ENCODE results near the gene HMX2. TPM values are rescaled to one million over a fixed set of nuclear protein-coding genes. Genes with fewer than 3 reads are reported as not detected.

The HMX2 gene
- total RNA-seq, 2 donors from 2014 or later: not detected

DNA sequence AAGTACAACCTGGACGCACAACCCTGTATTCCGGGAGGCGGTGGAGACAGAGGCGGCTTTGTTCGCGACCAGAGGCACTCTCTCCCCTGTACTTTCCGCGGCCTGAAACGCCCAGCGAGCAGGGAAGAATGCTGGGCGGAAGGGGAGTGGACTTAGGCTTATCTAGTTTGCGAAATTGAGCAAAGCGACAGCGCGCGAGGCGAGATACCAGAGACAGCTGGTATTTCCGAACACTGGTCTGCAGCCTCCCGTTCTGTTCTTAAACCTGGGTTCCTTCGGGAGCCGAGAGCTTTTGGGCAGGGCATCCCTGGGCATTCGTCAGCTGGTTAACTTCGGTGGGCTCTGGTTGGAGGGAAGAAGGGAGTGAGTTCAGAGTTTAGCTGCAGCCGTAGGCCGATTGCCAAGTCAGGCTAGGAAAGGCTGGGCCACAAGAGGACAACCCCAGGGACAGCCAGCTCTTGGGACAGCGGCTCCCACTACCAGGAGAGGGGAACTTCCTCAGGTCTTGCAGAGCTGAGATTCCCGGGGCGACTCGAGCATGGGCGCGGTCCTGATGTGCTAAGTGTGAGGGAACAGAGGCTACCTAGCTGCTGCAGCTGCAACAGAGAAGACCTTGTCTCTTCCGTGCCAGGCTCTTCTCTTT, 8.3 kb upstream of the HMX2 start:
- no peak overlapping the region for H3K9ac ChIP-seq (ENCODE audit: extremely low read depth, low read length, poor library complexity, severe bottlenecking)
- Mint-ChIP-seq H3K9me3 (no peaks in the 10 kb centered on the region), H3K4me3 (peak overlapping the region; percentile 43), H3K4me1 (peaks cover 16% of the 10 kb centered on the region), H3K36me3 (ENCODE audit: low read depth) (no peaks in the 10 kb centered on the region), H3K27ac (no peak overlapping the region), H3K27me3 (ENCODE audit: insufficient read depth) (peaks cover 97% of the 10 kb centered on the region)
- no peaks in the 10 kb centered on the region for H3K9me3 ChIP-seq (ENCODE audit: control insufficient read depth, low read length)
- TF ChIP-seq, protein P1, sequence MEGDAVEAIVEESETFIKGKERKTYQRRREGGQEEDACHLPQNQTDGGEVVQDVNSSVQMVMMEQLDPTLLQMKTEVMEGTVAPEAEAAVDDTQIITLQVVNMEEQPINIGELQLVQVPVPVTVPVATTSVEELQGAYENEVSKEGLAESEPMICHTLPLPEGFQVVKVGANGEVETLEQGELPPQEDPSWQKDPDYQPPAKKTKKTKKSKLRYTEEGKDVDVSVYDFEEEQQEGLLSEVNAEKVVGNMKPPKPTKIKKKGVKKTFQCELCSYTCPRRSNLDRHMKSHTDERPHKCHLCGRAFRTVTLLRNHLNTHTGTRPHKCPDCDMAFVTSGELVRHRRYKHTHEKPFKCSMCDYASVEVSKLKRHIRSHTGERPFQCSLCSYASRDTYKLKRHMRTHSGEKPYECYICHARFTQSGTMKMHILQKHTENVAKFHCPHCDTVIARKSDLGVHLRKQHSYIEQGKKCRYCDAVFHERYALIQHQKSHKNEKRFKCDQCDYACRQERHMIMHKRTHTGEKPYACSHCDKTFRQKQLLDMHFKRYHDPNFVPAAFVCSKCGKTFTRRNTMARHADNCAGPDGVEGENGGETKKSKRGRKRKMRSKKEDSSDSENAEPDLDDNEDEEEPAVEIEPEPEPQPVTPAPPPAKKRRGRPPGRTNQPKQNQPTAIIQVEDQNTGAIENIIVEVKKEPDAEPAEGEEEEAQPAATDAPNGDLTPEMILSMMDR (conservative IDR thresholded peaks at IDR 0.05): no peak
- H3K4me3 ChIP-seq (ENCODE audit: low read length): peak overlapping the region; percentile 41
- no peak overlapping the region for H3K27ac ChIP-seq (ENCODE audit: low read depth, low read length)
- H3K4me1 ChIP-seq (ENCODE audit: control insufficient read depth, insufficient read depth, low read length): peaks cover 16% of the 10 kb centered on the region
- peak; percentile 82 for DNase-seq
- WGBS, 2 experiments (ENCODE audit: insufficient coverage in 1 of 2, insufficient read length in 1 of 2): 0 to 1% methylated on average over 14 to 32 of the region's 32 CpGs
- H3K27me3 ChIP-seq (ENCODE audit: control insufficient read depth, insufficient read depth, low read length, poor library complexity, severe bottlenecking): peaks cover 100% of the 10 kb centered on the region
- H3K36me3 ChIP-seq (ENCODE audit: control insufficient read depth, insufficient read depth, low read length): no peaks in the 10 kb centered on the region

- no peak overlapping the region for H3K9ac ChIP-seq (ENCODE audit: extremely low read depth, low read length, poor library complexity, severe bottlenecking)
- no peaks in the 10 kb centered on the region for H3K36me3 ChIP-seq (ENCODE audit: control insufficient read depth, insufficient read depth, low read length)
- H3K9me3 Mint-ChIP-seq: no peaks in the 10 kb centered on the region
- H3K36me3 Mint-ChIP-seq (ENCODE audit: low read depth): no peaks in the 10 kb centered on the region
- TF ChIP-seq, protein P1 (conservative IDR thresholded peaks at IDR 0.05): peak; percentile 41
- DNase-seq: no peak
- H3K4me1 Mint-ChIP-seq: peaks cover 16% of the 10 kb centered on the region
- no peak overlapping the region for H3K27ac Mint-ChIP-seq
- peak overlapping the region; percentile 43 for H3K4me3 Mint-ChIP-seq
- peaks cover 13% of the 10 kb centered on the region for H3K4me1 ChIP-seq (ENCODE audit: control insufficient read depth, insufficient read depth, low read length)
- H3K27me3 Mint-ChIP-seq (ENCODE audit: insufficient read depth): peaks cover 98% of the 10 kb centered on the region
- no peak overlapping the region for H3K27ac ChIP-seq (ENCODE audit: low read depth, low read length)
- 2 to 5% methylated on average over 33 to 43 of the region's 43 CpGs for WGBS, 2 experiments (ENCODE audit: insufficient coverage in 1 of 2, insufficient read length in 1 of 2)
- H3K9me3 ChIP-seq (ENCODE audit: control insufficient read depth, low read length): no peaks in the 10 kb centered on the region
- H3K4me3 ChIP-seq (ENCODE audit: low read length): no peak overlapping the region
- H3K27me3 ChIP-seq (ENCODE audit: control insufficient read depth, insufficient read depth, low read length, poor library complexity, severe bottlenecking): peaks cover 100% of the 10 kb centered on the region
These were observed 7.6 kb upstream of the HMX2 start for GRCh38 chr10:123140164-123140982.

- H3K9ac ChIP-seq (ENCODE audit: extremely low read depth, low read length, poor library complexity, severe bottlenecking): no peak overlapping the region
- H3K4me1 ChIP-seq (ENCODE audit: control insufficient read depth, insufficient read depth, low read length): peaks cover 13% of the 10 kb centered on the region
- Mint-ChIP-seq H3K36me3 (ENCODE audit: low read depth) (no peaks in the 10 kb centered on the region), H3K27ac (no peak overlapping the region), H3K9me3 (no peaks in the 10 kb centered on the region), H3K4me3 (no peak overlapping the region), H3K4me1 (peaks cover 21% of the 10 kb centered on the region), H3K27me3 (ENCODE audit: insufficient read depth) (peaks cover 99% of the 10 kb centered on the region)
- H3K36me3 ChIP-seq (ENCODE audit: control insufficient read depth, insufficient read depth, low read length): no peaks in the 10 kb centered on the region
- WGBS, 2 experiments (ENCODE audit: insufficient coverage in 1 of 2, insufficient read length in 1 of 2): 10 to 22% methylated on average over 1 to 6 of the region's 6 CpGs
- TF ChIP-seq, protein P1 (conservative IDR thresholded peaks at IDR 0.05): no peak
- no peak for DNase-seq
- H3K9me3 ChIP-seq (ENCODE audit: control insufficient read depth, low read length): no peaks in the 10 kb centered on the region
- H3K27me3 ChIP-seq (ENCODE audit: control insufficient read depth, insufficient read depth, low read length, poor library complexity, severe bottlenecking): peaks cover 100% of the 10 kb centered on the region
- H3K4me3 ChIP-seq (ENCODE audit: low read length): no peak overlapping the region
- H3K27ac ChIP-seq (ENCODE audit: low read depth, low read length): no peak overlapping the region
These were observed 6.9 kb upstream of the HMX2 start for GRCh38 chr10:123140983-123141390.

All from endodermal cell (in vitro differentiated cells).